VCaP (cell line): ENCODE measurements around the gene ADGRA1.

ENCODE experiments used
- H3K27ac ChIP-seq: fragments of 450-650 bp; 2 replicates; pipeline ENCODE4 v1.5.1; 2017
- CTCF ChIP-seq: fragments of 450-650 bp; conservative IDR thresholded peaks from 2 replicates; pipeline ENCODE4 v1.5.1; 2017; ENCODE audit warnings: mild to moderate bottlenecking, moderate library complexity

ADGRA1 gene

GRCh38 chr10:133176546-133176945 is 88.8 kb downstream of the ADGRA1 start:
- TF ChIP-seq CTCF = no peak
- no peak overlapping the region for H3K27ac ChIP-seq

GRCh38 chr10:133177380-133178157 is 89.8 kb downstream of the ADGRA1 start:
- H3K27ac ChIP-seq = no peak overlapping the region
- TF ChIP-seq CTCF = no peak

GRCh38 chr10:133178357-133179127 is 90.8 kb downstream of the ADGRA1 start:
- H3K27ac ChIP-seq = no peak overlapping the region
- no peak for TF ChIP-seq CTCF

GRCh38 chr10:133179128-133179520 is 91.4 kb downstream of the ADGRA1 start:
- no peak overlapping the region for H3K27ac ChIP-seq
- TF ChIP-seq CTCF = no peak

GRCh38 chr10:133179651-133180050 is 91.9 kb downstream of the ADGRA1 start:
- no peak for TF ChIP-seq CTCF
- no peak overlapping the region for H3K27ac ChIP-seq

GRCh38 chr10:133180192-133180964 is 92.7 kb downstream of the ADGRA1 start:
- no peak for TF ChIP-seq CTCF
- H3K27ac ChIP-seq = no peak overlapping the region

- no peak overlapping the region for H3K27ac ChIP-seq
- TF ChIP-seq CTCF = no peak
These were observed 93.4 kb downstream of the ADGRA1 start for GRCh38 chr10:133180965-133181639.
